Transverse colon (tissue), 4 donors: Measurements from ENCODE around the gene TM9SF1.

Experiments used
- CTCF ChIP-seq, 5 experiments: fragments of 200-600 bp in 3 of 5; fragments of 450-650 bp in 2 of 5; sonication (generic) in 3 of 5; IDR thresholded peaks; 1 replicate in 2 of 5; 2 replicates in 3 of 5; pipeline ENCODE4 v1.5.1; 2016 to 2017; ENCODE audit warnings: antibody characterized with exemption in 5 of 5, inconsistent platforms in 3 of 5, mild to moderate bottlenecking in 2 of 5, moderate library complexity in 1 of 5
- EP300 ChIP-seq: sonication (generic); formaldehyde crosslinking; IDR thresholded peaks from one replicate; pipeline ENCODE4 v1.6.1; 2017; ENCODE audit warnings: antibody characterized with exemption, low read depth
- POLR2A ChIP-seq: fragments of 450-650 bp; IDR thresholded peaks from one replicate; pipeline ENCODE4 v1.6.1; 2016; ENCODE audit warnings: antibody characterized with exemption, mild to moderate bottlenecking, moderate library complexity
- POLR2AphosphoS5 ChIP-seq, 3 donors: sonication (generic); formaldehyde crosslinking; IDR thresholded peaks; one replicate each; pipeline ENCODE4 v1.6.1; 2016; ENCODE audit warnings: antibody characterized with exemption in 3 of 3

DNA sequence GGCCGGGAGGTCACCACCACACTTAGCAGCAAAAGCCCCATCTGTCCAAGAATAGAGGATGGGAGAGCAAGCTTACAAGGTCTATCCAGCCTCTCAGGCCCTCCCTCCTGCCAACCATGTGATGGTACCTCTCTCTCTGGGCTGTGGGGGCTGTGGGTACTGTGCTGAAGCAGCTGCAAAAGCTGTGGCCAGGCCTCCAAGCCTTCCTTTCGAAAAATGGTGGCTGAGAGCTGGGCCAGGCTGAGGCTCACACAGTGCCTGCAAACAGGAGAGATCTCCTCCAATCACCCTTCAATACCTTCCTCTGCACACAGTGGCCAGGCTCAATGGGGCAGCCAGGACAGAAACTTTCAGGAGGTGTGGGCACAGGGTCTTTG is 7.7 kb downstream of the TM9SF1 start:
- TF ChIP-seq POLR2A (no peak), CTCF (IDR thresholded peaks at IDR 0.05) (no peak), POLR2AphosphoS5 (IDR thresholded peaks at IDR 0.05) (no peak), EP300 (no peak)
